ENCODE results near the gene SSBP3. TPM values are rescaled to one million over a fixed set of nuclear protein-coding genes. Genes with fewer than 3 reads are reported as not detected.

SSBP3 gene
- total and polyA plus RNA-seq, 9 of the 15 experiments (the other 6 are each of a cell fraction or from before 2014, with no cell fraction given) = 8.7 to 108 (median 33.8) TPM

- TF ChIP-seq, protein P1, sequence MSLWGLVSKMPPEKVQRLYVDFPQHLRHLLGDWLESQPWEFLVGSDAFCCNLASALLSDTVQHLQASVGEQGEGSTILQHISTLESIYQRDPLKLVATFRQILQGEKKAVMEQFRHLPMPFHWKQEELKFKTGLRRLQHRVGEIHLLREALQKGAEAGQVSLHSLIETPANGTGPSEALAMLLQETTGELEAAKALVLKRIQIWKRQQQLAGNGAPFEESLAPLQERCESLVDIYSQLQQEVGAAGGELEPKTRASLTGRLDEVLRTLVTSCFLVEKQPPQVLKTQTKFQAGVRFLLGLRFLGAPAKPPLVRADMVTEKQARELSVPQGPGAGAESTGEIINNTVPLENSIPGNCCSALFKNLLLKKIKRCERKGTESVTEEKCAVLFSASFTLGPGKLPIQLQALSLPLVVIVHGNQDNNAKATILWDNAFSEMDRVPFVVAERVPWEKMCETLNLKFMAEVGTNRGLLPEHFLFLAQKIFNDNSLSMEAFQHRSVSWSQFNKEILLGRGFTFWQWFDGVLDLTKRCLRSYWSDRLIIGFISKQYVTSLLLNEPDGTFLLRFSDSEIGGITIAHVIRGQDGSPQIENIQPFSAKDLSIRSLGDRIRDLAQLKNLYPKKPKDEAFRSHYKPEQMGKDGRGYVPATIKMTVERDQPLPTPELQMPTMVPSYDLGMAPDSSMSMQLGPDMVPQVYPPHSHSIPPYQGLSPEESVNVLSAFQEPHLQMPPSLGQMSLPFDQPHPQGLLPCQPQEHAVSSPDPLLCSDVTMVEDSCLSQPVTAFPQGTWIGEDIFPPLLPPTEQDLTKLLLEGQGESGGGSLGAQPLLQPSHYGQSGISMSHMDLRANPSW (CRISPR knock-in tag; IDR thresholded peaks at IDR 0.05) = no peak
- TF ChIP-seq HLTF (IDR thresholded peaks at IDR 0.05) = no peak
- no peak for TF ChIP-seq NUFIP1 (IDR thresholded peaks at IDR 0.05; ENCODE audit: partially characterized antibody)
- no peak for TF ChIP-seq BRCA1 (IDR thresholded peaks at IDR 0.05)
- no peak for TF ChIP-seq BRCA1 (CRISPR knock-in tag; IDR thresholded peaks at IDR 0.05)
- no peak for TF ChIP-seq ELF2 (CRISPR knock-in tag; IDR thresholded peaks at IDR 0.05)
- no peak for TF ChIP-seq ZZZ3 (IDR thresholded peaks at IDR 0.05)
- no peak for TF ChIP-seq ZNF830 (CRISPR knock-in tag; IDR thresholded peaks at IDR 0.05)
- TF ChIP-seq ZNF717 (CRISPR knock-in tag; IDR thresholded peaks at IDR 0.05) = no peak
- TF ChIP-seq ETV5 (CRISPR knock-in tag; IDR thresholded peaks at IDR 0.05; ENCODE audit: low read depth) = no peak
- no peak for TF ChIP-seq NFIX (CRISPR knock-in tag; IDR thresholded peaks at IDR 0.05; ENCODE audit: low read depth)
- TF ChIP-seq DLX4 (CRISPR knock-in tag; IDR thresholded peaks at IDR 0.05) = no peak
- 0 out of 4 replicates have a peak, but pooled peaks of 1 of the 2 experiments have one; percentile 20 for TF ChIP-seq TEAD1 (CRISPR knock-in tag; IDR thresholded peaks at IDR 0.05)
- TF ChIP-seq KAT2B (IDR thresholded peaks at IDR 0.05; ENCODE audit: low read depth, low read length) = no peak
- TF ChIP-seq E2F1 (CRISPR knock-in tag; IDR thresholded peaks at IDR 0.05) = no peak
- TF ChIP-seq, protein P2, sequence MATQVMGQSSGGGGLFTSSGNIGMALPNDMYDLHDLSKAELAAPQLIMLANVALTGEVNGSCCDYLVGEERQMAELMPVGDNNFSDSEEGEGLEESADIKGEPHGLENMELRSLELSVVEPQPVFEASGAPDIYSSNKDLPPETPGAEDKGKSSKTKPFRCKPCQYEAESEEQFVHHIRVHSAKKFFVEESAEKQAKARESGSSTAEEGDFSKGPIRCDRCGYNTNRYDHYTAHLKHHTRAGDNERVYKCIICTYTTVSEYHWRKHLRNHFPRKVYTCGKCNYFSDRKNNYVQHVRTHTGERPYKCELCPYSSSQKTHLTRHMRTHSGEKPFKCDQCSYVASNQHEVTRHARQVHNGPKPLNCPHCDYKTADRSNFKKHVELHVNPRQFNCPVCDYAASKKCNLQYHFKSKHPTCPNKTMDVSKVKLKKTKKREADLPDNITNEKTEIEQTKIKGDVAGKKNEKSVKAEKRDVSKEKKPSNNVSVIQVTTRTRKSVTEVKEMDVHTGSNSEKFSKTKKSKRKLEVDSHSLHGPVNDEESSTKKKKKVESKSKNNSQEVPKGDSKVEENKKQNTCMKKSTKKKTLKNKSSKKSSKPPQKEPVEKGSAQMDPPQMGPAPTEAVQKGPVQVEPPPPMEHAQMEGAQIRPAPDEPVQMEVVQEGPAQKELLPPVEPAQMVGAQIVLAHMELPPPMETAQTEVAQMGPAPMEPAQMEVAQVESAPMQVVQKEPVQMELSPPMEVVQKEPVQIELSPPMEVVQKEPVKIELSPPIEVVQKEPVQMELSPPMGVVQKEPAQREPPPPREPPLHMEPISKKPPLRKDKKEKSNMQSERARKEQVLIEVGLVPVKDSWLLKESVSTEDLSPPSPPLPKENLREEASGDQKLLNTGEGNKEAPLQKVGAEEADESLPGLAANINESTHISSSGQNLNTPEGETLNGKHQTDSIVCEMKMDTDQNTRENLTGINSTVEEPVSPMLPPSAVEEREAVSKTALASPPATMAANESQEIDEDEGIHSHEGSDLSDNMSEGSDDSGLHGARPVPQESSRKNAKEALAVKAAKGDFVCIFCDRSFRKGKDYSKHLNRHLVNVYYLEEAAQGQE (IDR thresholded peaks at IDR 0.05; ENCODE audit: borderline replicate concordance) = 0 out of 2 replicates have a peak, but pooled peaks have one; percentile 12
- TF ChIP-seq, protein P2 (CRISPR knock-in tag; IDR thresholded peaks at IDR 0.05; ENCODE audit: low read depth) = no peak
Observed at GRCh38 chr1:54428837-54429518, 22.8 kb upstream of the SSBP3 start (continued).
